Uterus (tissue), 4 donors: ENCODE measurements around the gene FARS2. TPM values are rescaled to one million over a fixed set of nuclear protein-coding genes. Genes with fewer than 3 reads are reported as not detected.

Experiments
- DNase-seq, 2 donors: peaks; one replicate each; pipeline ENCODE4 v3.0.0-alpha.2; 2019 to 2020
- H3K27ac ChIP-seq, 2 donors: fragments of 200-600 bp; sonication (generic); 1 replicate in 1 of 2; 2 replicates in 1 of 2; pipeline ENCODE4 v1.5.1; 2016 to 2018
- H3K27me3 ChIP-seq, 2 donors: fragments of 200-600 bp; sonication (generic); one replicate each; pipeline ENCODE4 v1.5.1; 2018 to 2019; ENCODE audit warnings: control low read depth in 1 of 2
- H3K36me3 ChIP-seq, 2 donors: fragments of 200-600 bp; sonication (generic); one replicate each; pipeline ENCODE4 v1.5.1; 2019; ENCODE audit warnings: control low read depth in 1 of 2
- H3K4me1 ChIP-seq, 2 donors: fragments of 200-600 bp; sonication (generic); one replicate each; pipeline ENCODE4 v1.5.1; 2018 to 2019; ENCODE audit warnings: control low read depth in 1 of 2
- H3K4me3 ChIP-seq, 2 donors: fragments of 200-600 bp; sonication (generic); 1 replicate in 1 of 2; 2 replicates in 1 of 2; pipeline ENCODE4 v1.5.1; 2018 to 2019; ENCODE audit warnings: mild to moderate bottlenecking in 1 of 2
- H3K9me3 ChIP-seq, 2 donors: fragments of 200-600 bp; sonication (generic); one replicate each; pipeline ENCODE4 v1.5.1; 2019; ENCODE audit warnings: control low read depth in 1 of 2
- CTCF ChIP-seq, 4 experiments: fragments of 200-600 bp in 2 of 4; fragments of 450-650 bp in 2 of 4; sonication (generic) in 2 of 4; IDR thresholded peaks; one replicate each; pipeline ENCODE4 v1.5.1; 2016 to 2019; ENCODE audit warnings: antibody characterized with exemption in 4 of 4, mild to moderate bottlenecking in 2 of 4, moderate library complexity in 1 of 4
- POLR2A ChIP-seq, 2 donors: fragments of 450-650 bp; IDR thresholded peaks; one replicate each; pipeline ENCODE4 v1.6.1; 2016; ENCODE audit warnings: antibody characterized with exemption in 2 of 2, mild to moderate bottlenecking in 1 of 2, moderate library complexity in 1 of 2
- intact Hi-C: fragments of 100-400 bp; cut with DNase I; formaldehyde crosslinking; loops from one replicate; pipeline ENCODE4 v1.15.1; 2023; ENCODE audit warnings: low total_unique reads
- total RNA-seq, 4 donors: library from RNA; depleted of rRNA in 3 of 4; stranded (reverse); fragments of >200 nt in 3 of 4; gene quantifications; one replicate each; pipeline versions ENCODE4 v1.1.0 to v1.2.4, GENCODE V29; 2014 to 2023
- donor health status: DM: yes; HTN: yes; CAD: no.

FARS2 gene
- total RNA-seq, 4 donors from 2014 or later, result 14.4 to 32.5 (median 25.6) TPM

DNA sequence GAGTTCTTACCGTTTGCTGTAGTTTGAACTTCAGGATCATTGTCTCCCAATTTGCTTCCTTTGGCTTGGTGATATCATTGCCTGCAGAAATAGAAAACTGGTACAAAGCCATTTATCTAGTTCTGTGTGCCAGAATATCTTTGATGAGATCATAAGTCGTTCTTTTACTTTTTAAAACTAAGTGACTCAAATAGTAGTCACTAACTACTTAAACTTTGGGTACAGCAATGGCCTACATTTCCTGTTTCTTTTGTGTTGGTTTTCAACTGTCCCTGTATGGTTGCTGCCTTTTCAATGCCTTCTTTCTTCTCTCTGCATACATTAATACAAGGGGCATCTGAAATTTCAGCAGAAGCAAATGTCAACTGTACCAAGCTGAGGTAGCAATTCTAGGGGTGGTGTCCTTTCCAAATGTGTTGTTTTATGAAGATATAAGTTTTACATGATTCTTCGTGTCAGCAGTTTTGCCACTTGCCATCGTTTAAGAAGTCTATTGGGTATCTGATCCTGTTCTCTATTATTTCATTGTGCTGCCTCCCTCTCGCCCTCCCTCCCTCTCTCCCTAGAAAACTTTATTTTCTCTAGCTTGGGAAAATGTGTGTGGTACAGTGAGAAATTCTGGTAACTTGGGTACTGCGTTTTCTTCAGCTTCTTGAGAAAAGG lies 238.5 kb downstream of the FARS2 start:
- no peaks in the 10 kb centered on the region for H3K9me3 ChIP-seq
- no peak overlapping the region for H3K27ac ChIP-seq
- DNase-seq, result no peak
- no peaks in the 10 kb centered on the region for H3K27me3 ChIP-seq
- no peaks in the 10 kb centered on the region for H3K4me1 ChIP-seq
- no peak for TF ChIP-seq POLR2A (IDR thresholded peaks at IDR 0.05)
- TF ChIP-seq CTCF (IDR thresholded peaks at IDR 0.05), result no peak
- H3K4me3 ChIP-seq, result no peak overlapping the region
- H3K36me3 ChIP-seq, result no peaks in the 10 kb centered on the region
- intact Hi-C loops, result no loop called here

DNA sequence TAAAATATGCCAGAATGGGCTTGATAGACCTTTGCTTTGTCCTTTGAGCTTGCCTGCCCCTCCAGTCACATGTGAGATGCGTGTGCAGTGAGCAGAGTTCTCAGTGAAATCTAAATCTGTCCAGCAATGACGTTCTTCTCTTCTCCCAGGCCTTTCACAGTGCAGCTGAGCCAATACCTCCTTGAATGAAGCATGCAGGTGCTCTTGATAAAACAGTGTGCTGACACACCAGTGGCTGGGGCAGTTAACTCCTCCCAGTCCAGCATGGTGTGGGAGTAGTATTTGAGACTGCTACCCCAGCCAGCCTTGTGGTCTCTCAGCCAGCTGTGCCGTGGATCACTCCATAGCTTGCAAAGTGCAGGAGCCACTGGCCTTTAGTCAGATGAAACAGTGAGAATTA lies 240.5 kb downstream of the FARS2 start:
- Histone ChIP-seq H3K27me3 (no peaks in the 10 kb centered on the region), H3K4me3 (no peak overlapping the region), H3K36me3 (no peaks in the 10 kb centered on the region), H3K27ac (no peak overlapping the region), H3K9me3 (no peaks in the 10 kb centered on the region), H3K4me1 (no peaks in the 10 kb centered on the region)
- no peak for DNase-seq
- intact Hi-C loops, result no loop called here
- TF ChIP-seq POLR2A (IDR thresholded peaks at IDR 0.05), result no peak
- TF ChIP-seq CTCF (IDR thresholded peaks at IDR 0.05), result no peak

GRCh38 chr6:5504078-5504477 lies 242.8 kb downstream of the FARS2 start:
- Histone ChIP-seq H3K27me3 (no peaks in the 10 kb centered on the region), H3K27ac (no peak overlapping the region), H3K4me1 (no peaks in the 10 kb centered on the region), H3K4me3 (no peak overlapping the region), H3K36me3 (no peaks in the 10 kb centered on the region), H3K9me3 (no peaks in the 10 kb centered on the region)
- no peak for DNase-seq
- TF ChIP-seq POLR2A (IDR thresholded peaks at IDR 0.05), result no peak
- TF ChIP-seq CTCF (IDR thresholded peaks at IDR 0.05), result no peak
- intact Hi-C loops, result no loop called here

- no peak for TF ChIP-seq CTCF (IDR thresholded peaks at IDR 0.05)
- TF ChIP-seq POLR2A (IDR thresholded peaks at IDR 0.05), result no peak
- DNase-seq, result no peak
- intact Hi-C loops, result no loop called here
These were observed 244.8 kb downstream of the FARS2 start for GRCh38 chr6:5506149-5506548.

GRCh38 chr6:5506597-5506996 lies 245.3 kb downstream of the FARS2 start:
- Histone ChIP-seq H3K4me1 (no peaks in the 10 kb centered on the region), H3K36me3 (no peaks in the 10 kb centered on the region), H3K27ac (no peak overlapping the region), H3K9me3 (no peaks in the 10 kb centered on the region), H3K4me3 (no peak overlapping the region), H3K27me3 (no peaks in the 10 kb centered on the region)
- no peak for TF ChIP-seq POLR2A (IDR thresholded peaks at IDR 0.05)
- TF ChIP-seq CTCF (IDR thresholded peaks at IDR 0.05), result no peak
- DNase-seq, result no peak
- intact Hi-C loops, result no loop called here

More at GRCh38 chr6:5506149-5506548, 244.8 kb downstream of the FARS2 start:
- Histone ChIP-seq H3K36me3 (no peaks in the 10 kb centered on the region), H3K27ac (no peak overlapping the region), H3K9me3 (no peaks in the 10 kb centered on the region), H3K4me1 (no peaks in the 10 kb centered on the region), H3K4me3 (no peak overlapping the region), H3K27me3 (no peaks in the 10 kb centered on the region)
